MM.1S (cell line): ENCODE measurements around the gene TREM1.

Experiments used
- CTCF ChIP-seq: fragments of 300-600 bp; sonication (generic); IDR thresholded peaks from 2 replicates; pipeline ENCODE4 v1.5.1; 2016; ENCODE audit warnings: antibody characterized with exemption, low read length, mixed read lengths
- EZH2 ChIP-seq: fragments of 300-600 bp; sonication (generic); optimal IDR thresholded peaks from 2 replicates; pipeline ENCODE3; 2017; ENCODE audit warnings: low read depth, mild to moderate bottlenecking, antibody characterized with exemption, low read length, mixed read lengths

DNA sequence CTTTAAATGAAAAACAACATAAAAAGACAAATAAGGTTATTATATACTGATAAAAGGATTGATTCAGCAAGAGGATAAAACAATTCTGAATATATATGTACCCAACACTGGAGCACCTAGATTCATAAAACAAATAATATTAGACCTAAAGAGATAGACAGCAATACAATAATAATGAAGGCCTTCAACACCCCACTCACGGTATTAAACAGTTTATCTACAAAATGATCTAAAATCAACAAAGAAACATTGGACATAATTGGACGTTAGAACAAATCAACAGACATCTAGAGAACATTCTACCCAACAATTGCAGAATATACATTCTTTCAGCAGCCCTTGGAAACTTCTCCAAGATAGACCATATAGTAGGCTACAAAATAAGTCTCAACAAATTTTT is 24.1 kb downstream of the TREM1 start:
- TF ChIP-seq CTCF = no peak
- no peak for TF ChIP-seq EZH2
